Measurements from ENCODE around the gene FCHO2.

FCHO2 gene

GRCh38 chr5:73039082-73039481 is 83.2 kb downstream of the FCHO2 start:
- in situ Hi-C loops (cut with HindIII; ENCODE audit: low pct_ligation_motif_present, low sequenced_read_pairs): no loop called here
- peaks cover 2% of the 10 kb centered on the region for H3K36me3 ChIP-seq (replicated peaks)

GRCh38 chr5:73042993-73043392 is 87.2 kb downstream of the FCHO2 start:
- TF ChIP-seq CTCF (IDR thresholded peaks at IDR 0.05; ENCODE audit: low read depth, low read length, missing control alignments): no peak
- H3K27ac ChIP-seq: no peak overlapping the region
- no peak for DNase-seq
- H3K4me3 ChIP-seq (ENCODE audit: low read depth, low read length): no peak overlapping the region
- in situ Hi-C loops (cut with HindIII; ENCODE audit: low pct_ligation_motif_present, low sequenced_read_pairs): no loop called here
- peaks cover 2% of the 10 kb centered on the region for H3K36me3 ChIP-seq (replicated peaks)
- H3K27me3 ChIP-seq (replicated peaks): no peaks in the 10 kb centered on the region

More at GRCh38 chr5:73039082-73039481, 83.2 kb downstream of the FCHO2 start:
- Histone ChIP-seq H3K4me3 (ENCODE audit: low read depth, low read length) (no peak overlapping the region), H3K27me3 (replicated peaks) (no peaks in the 10 kb centered on the region), H3K27ac (no peak overlapping the region)
- TF ChIP-seq CTCF (IDR thresholded peaks at IDR 0.05; ENCODE audit: low read depth, low read length, missing control alignments): no peak
- DNase-seq: no peak

GRCh38 chr5:73044546-73044945 is 88.7 kb downstream of the FCHO2 start:
- Histone ChIP-seq H3K27me3 (replicated peaks) (no peaks in the 10 kb centered on the region), H3K4me3 (ENCODE audit: low read depth, low read length) (no peak overlapping the region), H3K27ac (no peak overlapping the region), H3K36me3 (replicated peaks) (no peaks in the 10 kb centered on the region)
- no peak for DNase-seq
- TF ChIP-seq CTCF (IDR thresholded peaks at IDR 0.05; ENCODE audit: low read depth, low read length, missing control alignments): no peak
- in situ Hi-C loops (cut with HindIII; ENCODE audit: low pct_ligation_motif_present, low sequenced_read_pairs): no loop called here

GRCh38 chr5:73045623-73046022 is 89.8 kb downstream of the FCHO2 start:
- in situ Hi-C loops (cut with HindIII; ENCODE audit: low pct_ligation_motif_present, low sequenced_read_pairs): no loop called here
- no peak overlapping the region for H3K4me3 ChIP-seq (ENCODE audit: low read depth, low read length)
- no peaks in the 10 kb centered on the region for H3K27me3 ChIP-seq (replicated peaks)
- no peak for TF ChIP-seq CTCF (IDR thresholded peaks at IDR 0.05; ENCODE audit: low read depth, low read length, missing control alignments)
- peaks cover 3% of the 10 kb centered on the region for H3K36me3 ChIP-seq (replicated peaks)
- no peak overlapping the region for H3K27ac ChIP-seq
- DNase-seq: no peak

- Histone ChIP-seq H3K27me3 (replicated peaks) (no peaks in the 10 kb centered on the region), H3K4me3 (ENCODE audit: low read depth, low read length) (no peak overlapping the region), H3K27ac (no peak overlapping the region), H3K36me3 (replicated peaks) (peaks cover 2% of the 10 kb centered on the region)
- in situ Hi-C loops (cut with HindIII; ENCODE audit: low pct_ligation_motif_present, low sequenced_read_pairs): no loop called here
- TF ChIP-seq CTCF (IDR thresholded peaks at IDR 0.05; ENCODE audit: low read depth, low read length, missing control alignments): no peak
- DNase-seq: no peak
Observed at GRCh38 chr5:73061593-73061992, 105.8 kb downstream of the FCHO2 start.

- H3K27me3 ChIP-seq (replicated peaks): no peaks in the 10 kb centered on the region
- TF ChIP-seq CTCF (IDR thresholded peaks at IDR 0.05; ENCODE audit: low read depth, low read length, missing control alignments): no peak
- H3K27ac ChIP-seq: no peak overlapping the region
- peak; percentile 75 for DNase-seq
- H3K4me3 ChIP-seq (ENCODE audit: low read depth, low read length): no peak overlapping the region
- peaks cover 8% of the 10 kb centered on the region for H3K36me3 ChIP-seq (replicated peaks)
- in situ Hi-C loops (cut with HindIII; ENCODE audit: low pct_ligation_motif_present, low sequenced_read_pairs): no loop called here
Observed at GRCh38 chr5:73066466-73066865, 110.6 kb downstream of the FCHO2 start.
